NCI-H1436 (cell line): ENCODE results near the gene DLK2.
A peak's percentile ranks its signal among the peaks of the same experiment; 100 is the strongest.

ENCODE experiments used
- DNase-seq: peaks from one replicate; lab custom pipeline; 2025; lab: John Stamatoyannopoulos, UW

The DLK2 gene

GRCh38 chr6:43453831-43454230 is 1.5 kb downstream of the DLK2 start:
- no peak for DNase-seq

DNA sequence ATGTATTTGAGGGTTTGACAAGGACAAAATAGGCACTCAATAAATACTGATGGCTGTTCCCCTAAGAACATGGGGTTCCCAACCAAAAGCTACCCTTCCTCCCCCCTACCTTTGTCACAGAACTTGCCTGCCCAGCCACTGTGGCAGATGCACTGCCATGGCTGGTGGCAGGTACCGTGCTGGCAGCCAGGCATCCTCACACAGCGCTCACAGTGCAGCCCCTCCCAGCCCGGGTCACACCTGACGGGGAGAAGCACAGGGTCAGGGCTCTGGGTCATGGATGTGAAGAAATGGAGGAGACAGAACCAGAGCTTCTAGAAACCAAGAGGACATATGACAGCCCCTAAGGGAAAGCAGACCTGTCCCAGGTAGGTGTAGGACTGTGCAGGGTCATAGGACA is 2.5 kb downstream of the DLK2 start:
- DNase-seq: no peak

DNA sequence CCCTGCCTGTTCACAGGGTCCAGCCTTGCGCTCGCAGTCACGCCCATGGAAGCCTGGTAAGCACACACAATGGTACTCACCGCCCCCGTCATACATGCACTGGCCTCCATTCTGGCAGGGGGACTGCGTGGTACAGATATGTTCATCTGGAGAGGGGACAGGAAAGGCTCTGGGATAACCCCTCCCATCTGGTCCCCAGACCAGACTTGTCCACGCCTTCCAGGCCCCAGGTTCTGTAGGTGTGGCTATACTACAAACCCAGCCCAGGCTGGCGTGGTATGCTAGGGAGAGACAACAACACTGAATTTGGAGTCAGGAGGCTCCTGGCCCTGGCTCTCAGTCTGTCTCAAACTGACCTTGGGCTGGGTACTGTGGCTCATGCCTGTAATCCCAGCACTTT is 3.4 kb downstream of the DLK2 start:
- DNase-seq: no peak

- DNase-seq: no peak
Measured at GRCh38 chr6:43451348-43451747, 4.0 kb downstream of the DLK2 start.

DNA sequence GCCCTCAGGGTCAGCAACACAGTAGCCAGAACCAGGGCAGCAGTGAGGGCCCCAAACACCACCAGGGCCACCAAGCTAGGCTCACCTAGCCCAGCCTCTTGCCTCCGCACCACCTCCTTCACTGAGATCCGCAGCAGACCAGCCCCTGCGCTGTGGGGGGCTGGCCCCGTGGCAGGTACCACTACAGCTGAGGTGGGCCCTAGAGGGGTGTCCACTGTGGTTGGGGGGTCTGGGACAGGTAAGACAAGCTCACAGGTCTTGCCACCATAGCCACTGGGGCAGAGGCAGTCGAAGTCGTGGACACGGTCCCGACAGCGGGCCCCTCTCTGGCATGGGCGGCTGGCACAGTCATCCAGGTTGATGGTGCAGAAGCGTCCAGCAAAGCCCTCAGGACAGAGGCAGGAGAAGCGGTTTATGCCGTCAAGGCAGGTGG is 4.6 kb downstream of the DLK2 start:
- no peak for DNase-seq

DNA sequence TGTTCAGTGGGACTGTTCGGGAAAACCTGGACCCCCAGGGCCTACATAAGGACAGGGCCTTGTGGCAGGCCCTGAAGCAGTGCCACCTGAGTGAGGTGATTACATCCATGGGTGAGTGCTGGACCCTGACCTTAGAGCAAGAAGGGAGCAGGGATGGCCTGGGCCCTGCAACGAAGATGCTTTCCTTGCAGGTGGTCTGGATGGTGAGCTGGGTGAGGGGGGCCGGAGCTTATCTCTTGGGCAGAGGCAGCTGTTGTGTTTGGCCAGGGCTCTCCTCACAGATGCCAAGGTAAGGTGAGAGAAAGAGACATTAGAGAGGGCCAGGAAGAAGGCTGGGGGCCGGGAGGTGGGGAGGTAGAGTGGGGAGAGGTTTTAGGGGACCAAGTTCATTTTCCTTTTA is 6.4 kb downstream of the DLK2 start:
- DNase-seq: no peak

- no peak for DNase-seq
Measured at GRCh38 chr6:43447604-43448003, 7.7 kb downstream of the DLK2 start.

- no peak for DNase-seq
Measured at GRCh38 chr6:43445576-43445975, 9.8 kb downstream of the DLK2 start.

- no peak for DNase-seq
Measured at GRCh38 chr6:43444582-43444981, 10.8 kb downstream of the DLK2 start.

- no peak for DNase-seq
Measured at GRCh38 chr6:43444036-43444435, 11.3 kb downstream of the DLK2 start.

DNA sequence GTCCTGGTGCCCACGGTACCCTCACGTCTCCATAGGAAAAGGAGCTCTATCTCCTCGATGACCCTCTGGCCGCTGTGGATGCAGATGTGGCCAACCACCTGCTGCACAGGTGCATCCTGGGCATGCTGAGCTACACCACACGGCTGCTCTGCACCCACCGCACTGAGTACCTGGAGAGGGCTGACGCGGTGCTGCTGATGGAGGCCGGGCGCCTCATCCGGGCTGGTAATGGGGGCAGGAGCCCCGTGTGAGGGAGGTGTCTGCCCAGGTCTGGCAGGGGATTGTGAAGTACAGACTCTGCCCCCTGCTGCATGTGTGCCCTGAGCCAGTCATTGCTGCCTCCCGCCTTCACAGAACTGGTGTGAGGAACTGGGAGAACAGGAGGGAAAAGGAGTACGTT is 12.4 kb downstream of the DLK2 start:
- no peak for DNase-seq

DNA sequence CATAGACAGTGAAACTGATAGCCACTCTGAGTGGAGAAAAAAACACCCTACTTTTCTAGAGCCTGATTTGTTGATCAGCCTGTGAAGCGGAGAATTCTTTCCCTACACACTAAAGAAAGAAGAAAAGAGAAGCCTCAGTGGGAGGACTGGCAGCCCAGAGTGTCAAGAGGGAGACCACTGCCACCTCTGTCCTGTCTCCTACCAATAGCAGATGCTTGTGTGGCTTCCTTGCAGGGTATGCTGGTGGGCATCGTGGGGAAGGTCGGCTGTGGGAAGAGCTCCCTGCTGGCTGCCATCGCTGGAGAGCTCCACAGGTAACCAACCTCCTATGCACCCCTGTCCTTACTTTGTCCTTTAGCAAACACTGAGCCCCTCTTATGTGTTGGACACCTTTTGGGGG is 17.6 kb downstream of the DLK2 start:
- no peak for DNase-seq

DNA sequence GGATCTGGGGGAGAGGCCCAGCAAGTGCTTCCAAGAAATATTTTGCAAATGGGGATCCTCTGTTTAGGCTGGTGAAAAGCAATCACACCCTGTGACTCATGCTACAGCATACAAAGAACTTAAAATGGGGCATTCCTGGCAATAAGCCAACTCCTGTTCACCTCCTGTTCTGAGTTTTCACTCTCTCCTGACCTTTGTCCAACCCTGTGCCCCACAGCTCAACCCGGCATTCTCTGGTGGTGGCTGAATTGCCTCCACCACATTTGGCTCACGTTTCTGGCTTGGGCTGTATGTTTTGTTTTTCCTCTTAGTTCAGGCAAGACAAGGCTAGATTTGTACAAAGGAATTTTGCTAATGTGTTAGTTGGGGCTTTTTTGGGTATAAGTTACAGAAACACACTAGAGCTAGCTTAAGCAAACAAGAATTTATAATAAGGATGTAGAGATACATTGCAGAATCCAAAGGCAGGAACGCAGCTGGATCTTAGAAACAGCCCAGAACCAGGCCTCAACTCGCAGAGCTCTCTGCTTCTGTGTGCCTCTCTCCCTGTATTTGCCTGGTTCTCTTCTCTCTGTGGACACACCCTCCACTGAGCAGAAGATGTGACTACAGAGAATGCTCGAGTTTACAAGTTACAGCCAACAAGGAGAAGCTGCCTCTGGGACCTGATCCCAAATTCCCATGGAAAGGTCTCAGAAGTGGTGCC is 18.6 kb downstream of the DLK2 start:
- DNase-seq: no peak

- no peak for DNase-seq
Measured at GRCh38 chr6:43435682-43436437, 19.5 kb downstream of the DLK2 start.

DNA sequence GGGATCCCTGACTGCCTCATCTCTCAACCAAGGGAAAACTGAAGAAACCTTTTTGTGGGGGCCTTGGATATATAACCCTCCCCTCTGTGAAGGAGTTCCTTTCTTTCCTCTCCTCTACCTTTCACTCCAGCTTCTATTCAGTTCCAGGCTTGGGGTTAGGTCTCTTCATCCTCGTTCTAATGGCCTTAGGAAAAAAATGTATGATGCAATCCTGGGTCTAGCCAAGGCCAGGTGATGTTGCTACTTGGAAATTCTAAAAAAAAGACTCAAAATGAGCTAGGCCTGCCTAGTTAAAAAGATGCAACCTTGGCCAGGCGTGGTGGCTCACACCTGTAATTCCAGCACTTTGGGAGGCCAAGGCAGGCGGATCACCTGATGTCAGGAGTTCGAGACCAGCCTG is 20.4 kb downstream of the DLK2 start:
- DNase-seq: no peak

DNA sequence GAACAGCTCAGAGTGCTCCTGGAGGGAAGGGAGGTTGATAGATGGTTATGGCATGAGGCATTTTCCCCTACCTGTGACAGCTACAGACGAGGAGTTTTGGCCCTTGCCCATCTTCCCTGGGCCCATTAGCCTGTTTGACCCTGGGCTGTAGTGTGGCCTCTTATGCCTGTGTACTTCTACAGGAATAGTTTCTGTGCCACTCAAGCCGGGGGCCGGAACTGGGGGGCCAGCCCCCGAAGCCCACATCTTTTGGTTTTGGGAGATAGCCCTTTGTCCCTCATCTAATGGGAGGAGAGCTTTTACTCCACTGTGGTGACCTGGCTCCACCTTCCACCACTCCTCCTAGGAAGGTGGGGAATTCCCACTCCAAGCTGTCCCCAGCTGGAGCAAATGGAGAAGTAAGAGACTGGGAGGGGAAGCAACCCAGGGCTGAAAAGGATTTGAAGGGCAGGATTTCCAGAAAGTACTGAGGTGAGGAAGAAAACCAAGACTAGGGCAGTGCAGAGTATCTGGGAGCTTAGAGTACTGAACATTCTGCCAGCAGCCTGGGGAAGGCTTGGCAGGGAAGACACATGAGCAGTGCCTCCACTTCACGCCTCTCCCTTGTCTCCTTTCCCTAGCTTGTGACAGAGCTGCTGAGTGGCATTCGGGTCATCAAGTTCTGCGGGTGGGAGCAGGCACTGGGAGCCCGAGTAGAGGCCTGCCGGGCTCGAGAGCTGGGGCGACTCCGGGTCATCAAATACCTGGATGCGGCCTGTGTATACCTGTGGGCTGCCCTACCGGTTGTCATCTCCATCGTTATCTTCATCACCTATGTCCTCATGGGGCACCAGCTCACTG is 21.1 kb downstream of the DLK2 start:
- no peak for DNase-seq

DNA sequence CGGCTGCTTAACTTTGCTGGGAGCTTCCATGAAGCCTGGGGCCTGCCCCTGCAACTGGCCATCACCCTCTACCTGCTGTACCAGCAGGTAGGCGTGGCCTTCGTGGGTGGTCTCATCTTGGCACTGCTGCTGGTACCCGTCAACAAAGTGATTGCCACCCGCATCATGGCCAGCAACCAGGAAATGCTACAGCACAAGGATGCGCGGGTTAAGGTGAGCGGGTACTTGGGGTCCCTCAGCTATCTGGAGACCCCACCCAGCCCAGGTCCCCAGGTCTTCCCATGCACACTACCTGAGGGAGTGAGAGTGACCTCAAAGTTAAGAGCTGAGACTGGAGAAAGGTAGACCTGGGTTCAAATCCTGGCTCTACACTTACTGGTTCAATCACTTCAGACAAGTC is 22.2 kb downstream of the DLK2 start:
- DNase-seq: no peak

DNA sequence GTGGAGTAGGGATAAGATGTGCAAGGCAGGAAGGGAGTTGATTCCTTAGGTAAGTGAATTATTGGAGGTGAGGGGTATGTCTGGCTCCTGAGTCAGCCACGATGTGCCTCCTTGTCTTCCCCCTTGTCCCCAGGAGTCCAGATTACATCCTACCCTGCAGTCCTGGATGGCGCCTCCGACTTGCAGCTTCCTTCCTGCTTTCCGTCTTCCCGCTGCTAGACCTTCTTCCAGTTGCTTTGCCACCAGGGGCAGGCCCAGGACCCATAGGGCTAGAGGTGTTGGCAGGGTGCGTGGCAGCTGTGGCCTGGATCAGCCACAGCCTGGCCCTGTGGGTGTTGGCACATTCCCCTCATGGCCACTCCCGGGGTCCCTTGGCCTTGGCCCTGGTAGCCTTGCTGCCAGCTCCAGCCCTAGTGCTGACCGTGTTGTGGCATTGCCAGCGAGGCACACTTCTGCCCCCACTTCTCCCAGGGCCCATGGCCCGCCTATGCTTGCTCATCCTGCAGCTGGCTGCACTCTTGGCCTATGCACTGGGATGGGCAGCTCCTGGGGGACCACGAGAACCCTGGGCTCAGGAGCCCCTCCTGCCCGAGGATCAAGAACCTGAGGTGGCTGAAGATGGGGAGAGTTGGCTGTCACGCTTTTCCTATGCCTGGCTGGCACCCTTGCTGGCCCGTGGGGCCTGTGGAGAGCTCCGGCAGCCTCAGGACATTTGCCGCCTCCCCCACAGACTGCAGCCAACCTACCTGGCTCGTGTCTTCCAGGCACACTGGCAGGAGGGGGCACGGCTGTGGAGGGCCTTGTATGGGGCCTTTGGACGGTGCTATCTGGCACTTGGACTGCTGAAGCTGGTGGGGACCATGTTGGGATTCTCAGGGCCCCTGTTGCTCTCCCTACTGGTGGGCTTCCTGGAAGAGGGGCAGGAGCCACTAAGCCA is 23.1 kb downstream of the DLK2 start:
- DNase-seq: no peak

GRCh38 chr6:43428874-43429273 is 26.5 kb downstream of the DLK2 start:
- DNase-seq: no peak

GRCh38 chr6:43428112-43428570 is 27.2 kb downstream of the DLK2 start:
- no peak for DNase-seq

DNA sequence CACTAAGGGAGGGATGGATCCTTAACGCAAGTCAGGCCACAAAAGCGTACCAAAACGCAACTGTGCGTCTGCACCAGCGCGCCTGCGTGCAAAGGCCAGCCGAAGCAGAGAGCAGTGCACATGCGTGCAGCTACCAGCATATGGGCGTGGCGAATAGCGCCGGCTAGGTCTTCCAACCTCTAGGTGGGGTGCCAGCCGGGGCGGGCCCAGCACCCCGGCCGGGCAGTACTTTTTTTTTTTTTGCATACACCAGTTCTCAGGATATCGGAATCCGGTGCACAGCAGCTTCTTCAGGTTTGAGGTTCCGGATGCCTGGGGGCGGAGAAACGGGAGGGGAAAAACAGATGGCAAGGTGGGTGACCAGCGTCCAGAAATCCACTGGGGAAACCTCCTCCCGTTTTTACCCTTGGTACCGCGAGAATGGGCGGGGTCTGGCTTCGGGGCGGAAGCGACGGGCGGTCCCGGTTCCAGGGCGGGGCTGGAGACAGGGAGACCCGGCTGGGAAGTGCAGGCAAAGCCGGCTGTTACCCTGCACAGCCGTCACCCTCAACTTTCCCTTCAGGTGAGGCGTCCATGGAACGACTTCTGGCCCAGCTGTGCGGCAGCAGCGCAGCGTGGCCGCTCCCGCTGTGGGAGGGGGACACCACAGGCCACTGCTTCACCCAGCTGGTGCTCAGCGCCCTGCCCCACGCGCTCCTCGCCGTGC is 27.8 kb downstream of the DLK2 start, which contains the start of gene ABCC10:
Gene ABCC10 (plus strand): TSS at position 136 of the 706 bp plus-strand sequence. CDS start 438 bp downstream, at position 574.
- peak; percentile 95 for DNase-seq
